Measurements from ENCODE around the gene TNFRSF8.

Gene TNFRSF8

GRCh38 chr1:12144236-12144635 lies 81.1 kb downstream of the TNFRSF8 start:
- no peak for DNase-seq

GRCh38 chr1:12144969-12145368 lies 81.9 kb downstream of the TNFRSF8 start:
- no peak for DNase-seq

- no peak for DNase-seq
Observed at GRCh38 chr1:12145616-12146342, 82.7 kb downstream of the TNFRSF8 start.

- no peak for DNase-seq
Observed at GRCh38 chr1:12146343-12147112, 83.4 kb downstream of the TNFRSF8 start.

GRCh38 chr1:12147201-12147701 lies 84.1 kb downstream of the TNFRSF8 start:
- DNase-seq = no peak

GRCh38 chr1:12148160-12148957 lies 85.3 kb downstream of the TNFRSF8 start:
- DNase-seq = no peak

GRCh38 chr1:12148958-12149790 lies 86.1 kb downstream of the TNFRSF8 start:
- DNase-seq = no peak

GRCh38 chr1:12149791-12150175 lies 86.7 kb downstream of the TNFRSF8 start:
- DNase-seq = no peak

GRCh38 chr1:12150456-12151200 lies 87.5 kb downstream of the TNFRSF8 start:
- DNase-seq = peak; percentile 31

- DNase-seq = no peak
Observed at GRCh38 chr1:12151465-12151864, 88.4 kb downstream of the TNFRSF8 start.

- no peak for DNase-seq
Observed at GRCh38 chr1:12152113-12152891, 89.2 kb downstream of the TNFRSF8 start.

GRCh38 chr1:12153181-12153785 lies 90.2 kb downstream of the TNFRSF8 start:
- DNase-seq = no peak

- DNase-seq = no peak
Observed at GRCh38 chr1:12155328-12155727, 92.2 kb downstream of the TNFRSF8 start.

GRCh38 chr1:12157366-12158231 lies 94.5 kb downstream of the TNFRSF8 start:
- no peak for DNase-seq

- no peak for DNase-seq
Observed at GRCh38 chr1:12158357-12159092, 95.4 kb downstream of the TNFRSF8 start.

GRCh38 chr1:12159816-12160215 lies 96.7 kb downstream of the TNFRSF8 start:
- no peak for DNase-seq

- DNase-seq = no peak
Observed at GRCh38 chr1:12161324-12161661, 98.2 kb downstream of the TNFRSF8 start.

GRCh38 chr1:12161662-12162458 lies 98.8 kb downstream of the TNFRSF8 start:
- DNase-seq = peak; percentile 38
